Astrocyte (in vitro differentiated cells and primary cell): ENCODE data around the gene FNDC8.

ENCODE experiments used
- CTCF ChIP-seq: IDR thresholded peaks from 2 replicates; pipeline ENCODE4 v1.5.1; 2011; ENCODE audit warnings: low read depth, mild to moderate bottlenecking, inconsistent platforms, low read length, moderate library complexity; ENCODE audit not compliant: insufficient read depth
- EZH2 ChIP-seq: IDR thresholded peaks from 2 replicates; pipeline ENCODE4 v1.6.1; 2012; ENCODE audit warnings: mild to moderate bottlenecking, low read length, inconsistent platforms; ENCODE audit not compliant: insufficient read depth

DNA sequence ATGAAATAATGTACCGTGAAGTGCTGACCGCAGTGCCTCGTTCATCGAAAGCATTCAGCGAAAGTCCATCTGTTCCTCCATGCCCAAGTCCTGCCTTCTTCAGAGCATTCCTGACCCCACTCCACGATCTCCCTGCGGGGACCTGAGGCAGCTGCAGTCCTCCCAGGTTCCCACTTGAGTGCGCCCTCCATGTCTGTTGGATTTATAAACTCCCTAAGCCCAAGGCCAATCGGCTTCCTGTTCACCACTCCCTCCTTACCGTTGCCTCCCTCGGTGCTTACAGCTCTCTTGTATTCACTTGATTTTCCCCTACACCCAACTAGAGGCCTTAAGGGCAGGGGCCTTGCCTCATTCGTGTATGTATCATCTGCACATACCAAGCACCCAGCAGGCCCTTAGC, 4.6 kb upstream of the FNDC8 start:
- TF ChIP-seq EZH2 (no peak), CTCF (no peak)
